Panc1 (cell line): ENCODE results near the gene ZC3H8. TPM values are rescaled to one million over a fixed set of nuclear protein-coding genes. Genes with fewer than 3 reads are reported as not detected.

Experiments used
- ATAC-seq: fragments of 200-7000 bp; cut with Tn5 transposase; 2 replicates; pipeline ENCODE4 v1.9.1; 2020; ENCODE audit warnings: mild to moderate bottlenecking, moderate library complexity
- BruUV-seq: library from RNA; stranded (reverse); fragments of 400-500 nt; replicated peaks from 2 replicates; lab custom pipeline; 2021; lab: Mats Ljungman, UMichigan
- CTCF ChIA-PET: fragments of 300-600 bp; sonication (Branson Sonifier 250); formaldehyde crosslinking; loops from one replicate; lab custom pipeline; 2022; ENCODE audit warnings: antibody characterized with exemption; lab: Charles Lee
- POLR2A ChIA-PET: fragments of 300-600 bp; sonication (Branson Sonifier 250); formaldehyde crosslinking; loops from one replicate; lab custom pipeline; 2022; ENCODE audit warnings: antibody characterized with exemption; lab: Charles Lee
- DNase-seq: peaks from one replicate; pipeline ENCODE4 v3.0.0-alpha.2; 2010; ENCODE audit warnings: low read depth, low spot score
- H3K27ac ChIP-seq: 2 replicates; pipeline ENCODE4 v1.5.1; 2011; ENCODE audit warnings: mild to moderate bottlenecking, low read length, inconsistent platforms
- H3K27me3 ChIP-seq: fragments of 200-500 bp; sonication (Bioruptor generic); 2 replicates; pipeline ENCODE4 v1.6.0; 2014; ENCODE audit warnings: low read length, inconsistent platforms; ENCODE audit not compliant: control insufficient read depth, insufficient read depth
- H3K36me3 ChIP-seq: fragments of 200-500 bp; sonication (Bioruptor generic); 2 replicates; pipeline ENCODE4 v1.5.1; 2014; ENCODE audit warnings: inconsistent platforms, mild to moderate bottlenecking, low read length, moderate library complexity; ENCODE audit not compliant: control insufficient read depth, insufficient read depth
- H3K4me1 ChIP-seq: 2 replicates; pipeline ENCODE4 v1.5.1; 2011; ENCODE audit warnings: inconsistent platforms, mild to moderate bottlenecking, low read length, moderate library complexity; ENCODE audit not compliant: control insufficient read depth, insufficient read depth
- H3K4me3 ChIP-seq, 2 experiments: 2 replicates each; pipeline ENCODE4 v1.5.1; 2011 to 2012; ENCODE audit warnings: low read depth in 2 of 2, low read length in 2 of 2, mild to moderate bottlenecking in 2 of 2, inconsistent platforms in 1 of 2, moderate library complexity in 1 of 2
- H3K9me3 ChIP-seq: fragments of 200-500 bp; sonication (Bioruptor generic); 2 replicates; pipeline ENCODE4 v1.5.1; 2014; ENCODE audit warnings: low read depth, mild to moderate bottlenecking, inconsistent platforms, low read length, moderate library complexity; ENCODE audit not compliant: control insufficient read depth, insufficient read depth
- POLR2AphosphoS5 ChIP-seq: IDR thresholded peaks from 2 replicates; pipeline ENCODE4 v1.6.1; 2012; ENCODE audit warnings: mild to moderate bottlenecking, low read depth, low read length, moderate library complexity
- REST ChIP-seq, 2 experiments: IDR thresholded peaks; 2 replicates each; pipeline ENCODE4 v1.6.1; 2011 to 2012; ENCODE audit warnings: low read depth in 2 of 2, control low read depth in 1 of 2, low read length in 1 of 2, mild to moderate bottlenecking in 1 of 2, moderate library complexity in 1 of 2; ENCODE audit not compliant: insufficient read depth in 1 of 2
- SIN3A ChIP-seq: IDR thresholded peaks from 2 replicates; pipeline ENCODE4 v1.6.1; 2012; ENCODE audit warnings: low read depth, mild to moderate bottlenecking, low read length, moderate library complexity, borderline replicate concordance; ENCODE audit not compliant: insufficient read depth
- TCF7L2 ChIP-seq: IDR thresholded peaks from 2 replicates; pipeline ENCODE4 v1.6.1; 2011; ENCODE audit warnings: mild to moderate bottlenecking, low read depth, low read length, inconsistent platforms
- in situ Hi-C: cut with HindIII; loops from 2 replicates; pipeline ENCODE4 v1.10.0; 2016; ENCODE audit warnings: low sequenced_read_pairs, low pct_unique_long_range_greater_than_20kb
- intact Hi-C: fragments of 100-400 bp; cut with micrococcal nuclease; formaldehyde crosslinking; loops from one replicate; pipeline ENCODE4 v1.10.0; 2022; ENCODE audit not compliant: unreplicated experiment
- total RNA-seq: library from RNA; stranded (reverse); gene quantifications from one replicate; pipeline ENCODE4 v1.2.1, GENCODE V29; 2021; ENCODE audit not compliant: unreplicated experiment
- TF ChIP-seq, protein P1 (sequence below): fragments of 450-650 bp; IDR thresholded peaks from 2 replicates; pipeline ENCODE4 v1.5.1; 2017; ENCODE audit warnings: mild to moderate bottlenecking

Gene ZC3H8
- total RNA-seq, 1 experiment from 2014 or later = 4.4 TPM

DNA sequence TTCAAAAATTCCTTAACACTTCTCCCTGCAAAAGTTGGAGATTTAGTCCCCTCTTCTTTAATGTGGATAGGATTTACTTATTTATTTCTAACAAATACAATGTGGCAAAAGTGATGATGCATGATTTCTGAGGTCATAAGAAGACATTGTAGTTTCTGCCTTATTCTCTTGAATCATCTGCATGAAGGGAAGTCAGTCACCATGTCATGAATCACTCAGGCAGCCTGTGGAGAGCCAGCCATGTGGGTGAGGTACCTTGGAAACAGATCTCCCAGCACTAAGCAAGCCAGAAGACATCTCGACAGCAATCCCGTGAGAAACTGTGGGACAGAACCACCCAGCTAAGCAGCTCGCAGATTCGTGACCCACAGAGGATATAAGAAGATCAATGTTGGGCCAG lies 2.7 kb upstream of the ZC3H8 start:
- ChIA-PET CTCF (no interaction called here), POLR2A (no interaction called here)
- BruUV-seq = no TSS peak
- Histone ChIP-seq H3K27ac (no peak overlapping the region), H3K9me3 (no peaks in the 10 kb centered on the region), H3K36me3 (no peaks in the 10 kb centered on the region; the same call in 1 of the 2 replicates), H3K4me1 (peaks cover 15% of the 10 kb centered on the region), H3K27me3 (no peaks in the 10 kb centered on the region), H3K4me3 (no peak overlapping the region)
- ATAC-seq = no peak
- DNase-seq = no peak
- no peak for TF ChIP-seq SIN3A
- TF ChIP-seq, protein P1, sequence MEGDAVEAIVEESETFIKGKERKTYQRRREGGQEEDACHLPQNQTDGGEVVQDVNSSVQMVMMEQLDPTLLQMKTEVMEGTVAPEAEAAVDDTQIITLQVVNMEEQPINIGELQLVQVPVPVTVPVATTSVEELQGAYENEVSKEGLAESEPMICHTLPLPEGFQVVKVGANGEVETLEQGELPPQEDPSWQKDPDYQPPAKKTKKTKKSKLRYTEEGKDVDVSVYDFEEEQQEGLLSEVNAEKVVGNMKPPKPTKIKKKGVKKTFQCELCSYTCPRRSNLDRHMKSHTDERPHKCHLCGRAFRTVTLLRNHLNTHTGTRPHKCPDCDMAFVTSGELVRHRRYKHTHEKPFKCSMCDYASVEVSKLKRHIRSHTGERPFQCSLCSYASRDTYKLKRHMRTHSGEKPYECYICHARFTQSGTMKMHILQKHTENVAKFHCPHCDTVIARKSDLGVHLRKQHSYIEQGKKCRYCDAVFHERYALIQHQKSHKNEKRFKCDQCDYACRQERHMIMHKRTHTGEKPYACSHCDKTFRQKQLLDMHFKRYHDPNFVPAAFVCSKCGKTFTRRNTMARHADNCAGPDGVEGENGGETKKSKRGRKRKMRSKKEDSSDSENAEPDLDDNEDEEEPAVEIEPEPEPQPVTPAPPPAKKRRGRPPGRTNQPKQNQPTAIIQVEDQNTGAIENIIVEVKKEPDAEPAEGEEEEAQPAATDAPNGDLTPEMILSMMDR = no peak
- no peak for TF ChIP-seq POLR2AphosphoS5
- no peak for TF ChIP-seq REST (IDR thresholded peaks at IDR 0.05; ENCODE audit: insufficient read depth in 1 of 2, low read depth in 2 of 2, low read length in 1 of 2)
- TF ChIP-seq TCF7L2 = no peak
- intact Hi-C loops = loop anchor here (10.0 kb wide), 1 partner anchor 133 kb away; no protein-coding TSS in a partner anchor
- in situ Hi-C loops = no loop called here

DNA sequence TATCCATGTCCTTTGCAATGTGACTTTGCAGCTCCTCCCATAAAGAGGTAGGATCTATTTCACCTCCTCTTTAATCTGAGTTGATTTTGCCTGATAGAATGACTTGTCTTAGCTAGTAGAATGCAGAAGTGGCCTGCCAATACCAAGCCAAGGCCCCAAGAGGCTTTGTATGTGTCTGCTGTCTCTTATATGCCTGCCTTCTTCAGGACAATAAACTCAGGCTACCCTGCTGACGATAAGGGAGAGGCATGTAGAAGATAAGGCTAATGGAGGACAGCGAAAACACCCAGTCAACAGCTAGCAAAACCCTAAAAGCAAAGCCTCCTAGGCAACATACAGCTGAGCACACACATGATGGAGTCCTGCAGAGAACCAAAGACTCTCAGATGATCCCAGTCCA lies 1.8 kb upstream of the ZC3H8 start:
- POLR2A ChIA-PET = no interaction called here
- CTCF ChIA-PET = no interaction called here
- in situ Hi-C loops (no loop called here), intact Hi-C loops (loop anchor here (10.0 kb wide), 1 partner anchor 132 kb away; no protein-coding TSS in a partner anchor)
- TF ChIP-seq, protein P1 = no peak
- TF ChIP-seq SIN3A = no peak
- TF ChIP-seq REST (IDR thresholded peaks at IDR 0.05; ENCODE audit: insufficient read depth in 1 of 2, low read depth in 2 of 2, low read length in 1 of 2) = no peak
- TF ChIP-seq POLR2AphosphoS5 = no peak
- no peak for TF ChIP-seq TCF7L2
- no peak for DNase-seq
- no TSS peak for BruUV-seq
- no peaks in the 10 kb centered on the region for H3K9me3 ChIP-seq
- no peak overlapping the region for H3K27ac ChIP-seq
- ATAC-seq = no peak
- H3K4me3 ChIP-seq = no peak overlapping the region
- H3K27me3 ChIP-seq = no peaks in the 10 kb centered on the region
- peaks cover 15% of the 10 kb centered on the region for H3K4me1 ChIP-seq
- no peaks in the 10 kb centered on the region; the same call in 1 of the 2 replicates for H3K36me3 ChIP-seq
